NT2/D1 (cell line): Measurements from ENCODE around the gene SLC12A5.
A peak's percentile ranks its signal among the peaks of the same experiment; 100 is the strongest.

Source experiments
- SUZ12 ChIP-seq: IDR thresholded peaks from 2 replicates; pipeline ENCODE4 v1.6.1; 2011; ENCODE audit not compliant: insufficient read length, insufficient read depth; ENCODE audit errors: extremely low read depth
- YY1 ChIP-seq: IDR thresholded peaks from 2 replicates; pipeline ENCODE4 v1.6.1; 2011; ENCODE audit not compliant: insufficient read length, insufficient read depth
- ZNF274 ChIP-seq: IDR thresholded peaks from 2 replicates; pipeline ENCODE4 v1.6.1; 2011; ENCODE audit warnings: mild to moderate bottlenecking, low read depth, low read length

- TF ChIP-seq YY1: peak; percentile 20
- TF ChIP-seq SUZ12: no peak
- TF ChIP-seq ZNF274: no peak
Measured at GRCh38 chr20:45993197-45993951, 35.6 kb upstream of the SLC12A5 start.
